Keratinocyte (primary cell): ENCODE data around the gene EIF5B. TPM values are rescaled to one million over a fixed set of nuclear protein-coding genes. Genes with fewer than 3 reads are reported as not detected.

Source experiments
- DNase-seq: peaks from one replicate; pipeline ENCODE4 v3.0.0-alpha.2; 2011; ENCODE audit warnings: low read depth, missing footprints, low spot score
- FAIRE-seq: peaks from 2 replicates; lab custom pipeline; 2011; peaks lifted over from hg19 to GRCh38; lab: Jason Lieb, UNC
- H2AFZ ChIP-seq: 2 replicates; pipeline ENCODE4 v1.6.0; 2012; ENCODE audit warnings: low read length, control low read depth, inconsistent platforms; ENCODE audit not compliant: control insufficient read depth
- H3K27ac ChIP-seq: 2 replicates; pipeline ENCODE4 v1.5.1; 2011; ENCODE audit warnings: low read length; ENCODE audit not compliant: control insufficient read depth, insufficient read depth
- H3K27me3 ChIP-seq: 3 replicates; pipeline ENCODE4 v1.6.0; 2011; ENCODE audit warnings: low read length; ENCODE audit not compliant: control insufficient read depth, insufficient read depth; ENCODE audit errors: extremely low read depth
- H3K36me3 ChIP-seq, 2 experiments: 2 replicates in 1 of 2; 3 replicates in 1 of 2; pipeline ENCODE4 v1.5.1; 2011; ENCODE audit warnings: low read length in 2 of 2, mild to moderate bottlenecking in 1 of 2; ENCODE audit not compliant: control insufficient read depth in 2 of 2, insufficient read depth in 2 of 2; ENCODE audit errors: extremely low read depth in 1 of 2
- H3K4me1 ChIP-seq: 3 replicates; pipeline ENCODE4 v1.5.1; 2011; ENCODE audit warnings: low read length; ENCODE audit not compliant: control insufficient read depth, insufficient read depth; ENCODE audit errors: extremely low read depth
- H3K4me2 ChIP-seq: 3 replicates; pipeline ENCODE4 v1.6.0; 2011; ENCODE audit warnings: low read depth, low read length; ENCODE audit not compliant: control insufficient read depth, insufficient read depth; ENCODE audit errors: extremely low read depth
- H3K4me3 ChIP-seq, 3 experiments: fragments of 200-600 bp in 1 of 3; sonication (generic) in 1 of 3; 2 replicates in 2 of 3; 3 replicates in 1 of 3; pipeline ENCODE4 v1.5.1; 2011 to 2016; ENCODE audit warnings: low read length in 3 of 3, mild to moderate bottlenecking in 3 of 3, control low read depth in 2 of 3, inconsistent platforms in 1 of 3, low read depth in 1 of 3, mixed read lengths in 1 of 3, mixed run types in 1 of 3, moderate library complexity in 1 of 3; ENCODE audit not compliant: control insufficient read depth in 2 of 3, insufficient read depth in 2 of 3; ENCODE audit errors: extremely low read depth in 1 of 3
- H3K79me2 ChIP-seq: 2 replicates; pipeline ENCODE4 v1.6.0; 2012; ENCODE audit warnings: low read length; ENCODE audit not compliant: control insufficient read depth, insufficient read depth
- H3K9ac ChIP-seq: 3 replicates; pipeline ENCODE4 v1.6.0; 2011; ENCODE audit warnings: low read length; ENCODE audit not compliant: control insufficient read depth, insufficient read depth; ENCODE audit errors: extremely low read depth
- H3K9me1 ChIP-seq: 3 replicates; pipeline ENCODE4 v1.6.0; 2011; ENCODE audit warnings: low read length; ENCODE audit not compliant: control insufficient read depth, insufficient read depth; ENCODE audit errors: extremely low read depth
- H3K9me3 ChIP-seq: 2 replicates; pipeline ENCODE4 v1.5.1; 2012; ENCODE audit warnings: low read depth, low read length; ENCODE audit not compliant: control insufficient read depth
- H4K20me1 ChIP-seq: 3 replicates; pipeline ENCODE4 v1.6.0; 2011; ENCODE audit warnings: low read length; ENCODE audit not compliant: control insufficient read depth, insufficient read depth; ENCODE audit errors: extremely low read depth
- EZH2 ChIP-seq: IDR thresholded peaks from one replicate; pipeline ENCODE4 v1.6.1; 2012; ENCODE audit warnings: inconsistent platforms, mild to moderate bottlenecking, low read length, moderate library complexity
- dilution Hi-C: fragments of 300-500 bp; cut with MboI; formaldehyde crosslinking; loops from one replicate; pipeline ENCODE4 v1.7.0; 2020; ENCODE audit warnings: low sequenced_read_pairs; ENCODE audit not compliant: extremely low pct_ligation_motif_present
- polyA plus RNA-seq, 5 experiments: library from polyadenylated mRNA; depleted of rRNA in 3 of 5; stranded (reverse) in 3 of 5; stranded (forward) in 1 of 5; unstranded in 1 of 5; fragments of >200 nt; gene quantifications; 1 replicate in 1 of 5; 2 replicates in 3 of 5; 3 replicates in 1 of 5; pipeline versions ENCODE4 v1.2.1 to v1.2.3, GENCODE V29; 2011 to 2012; ENCODE audit warnings: missing spikeins in 2 of 5, low read depth in 1 of 5, low replicate concordance in 1 of 5
- TF ChIP-seq, protein P1 (sequence below), 3 experiments: IDR thresholded peaks in 1 of 3; conservative IDR thresholded peaks in 1 of 3; optimal IDR thresholded peaks in 1 of 3; 2 replicates in 2 of 3; 3 replicates in 1 of 3; pipeline versions ENCODE3 to v1.5.1; 2011; ENCODE audit warnings: low read length in 3 of 3, mild to moderate bottlenecking in 3 of 3, moderate library complexity in 2 of 3, control low read depth in 1 of 3, inconsistent platforms in 1 of 3; ENCODE audit not compliant: insufficient read depth in 2 of 3; ENCODE audit errors: extremely low read depth in 1 of 3

Gene EIF5B
- polyA plus RNA-seq, 1 donor (not counting 4 experiments of a cell fraction or from before 2014, with no cell fraction given), result 32.6 TPM

DNA sequence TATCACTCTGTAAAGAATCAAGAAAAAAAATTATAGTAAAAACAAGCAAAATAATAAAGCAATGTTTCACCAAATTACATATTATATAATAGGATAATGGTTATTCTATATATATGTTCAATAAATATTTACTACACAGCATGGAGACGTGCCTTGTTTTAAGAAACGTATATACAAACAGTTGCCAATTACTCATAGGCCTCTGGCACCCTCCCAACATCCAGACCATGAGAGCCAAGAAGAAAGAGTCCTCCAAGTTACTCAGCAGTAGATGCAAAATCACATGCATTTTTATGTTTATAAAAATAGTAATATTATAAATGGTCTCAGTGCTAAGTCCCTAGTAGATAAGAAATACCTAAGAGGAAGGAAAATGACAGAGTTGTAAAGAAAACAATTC lies 87.8 kb downstream of the EIF5B start:
- H3K4me2 ChIP-seq, result no peak overlapping the region
- H4K20me1 ChIP-seq, result no peaks in the 10 kb centered on the region
- no peak overlapping the region for H3K9ac ChIP-seq
- FAIRE-seq (no peak), DNase-seq (no peak)
- H3K79me2 ChIP-seq, result peaks cover 10% of the 10 kb centered on the region
- dilution Hi-C loops, result no loop called here
- TF ChIP-seq, protein P1, sequence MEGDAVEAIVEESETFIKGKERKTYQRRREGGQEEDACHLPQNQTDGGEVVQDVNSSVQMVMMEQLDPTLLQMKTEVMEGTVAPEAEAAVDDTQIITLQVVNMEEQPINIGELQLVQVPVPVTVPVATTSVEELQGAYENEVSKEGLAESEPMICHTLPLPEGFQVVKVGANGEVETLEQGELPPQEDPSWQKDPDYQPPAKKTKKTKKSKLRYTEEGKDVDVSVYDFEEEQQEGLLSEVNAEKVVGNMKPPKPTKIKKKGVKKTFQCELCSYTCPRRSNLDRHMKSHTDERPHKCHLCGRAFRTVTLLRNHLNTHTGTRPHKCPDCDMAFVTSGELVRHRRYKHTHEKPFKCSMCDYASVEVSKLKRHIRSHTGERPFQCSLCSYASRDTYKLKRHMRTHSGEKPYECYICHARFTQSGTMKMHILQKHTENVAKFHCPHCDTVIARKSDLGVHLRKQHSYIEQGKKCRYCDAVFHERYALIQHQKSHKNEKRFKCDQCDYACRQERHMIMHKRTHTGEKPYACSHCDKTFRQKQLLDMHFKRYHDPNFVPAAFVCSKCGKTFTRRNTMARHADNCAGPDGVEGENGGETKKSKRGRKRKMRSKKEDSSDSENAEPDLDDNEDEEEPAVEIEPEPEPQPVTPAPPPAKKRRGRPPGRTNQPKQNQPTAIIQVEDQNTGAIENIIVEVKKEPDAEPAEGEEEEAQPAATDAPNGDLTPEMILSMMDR (optimal IDR thresholded peaks at IDR 0.05 in 1 of 3, IDR thresholded peaks at IDR 0.05 in 1 of 3, conservative IDR thresholded peaks at IDR 0.05 in 1 of 3; ENCODE audit: extremely low read depth in 1 of 3, insufficient read depth in 2 of 3, low read length in 3 of 3), result no peak
- no peak for TF ChIP-seq EZH2
- no peaks in the 10 kb centered on the region for H3K27me3 ChIP-seq
- no peaks in the 10 kb centered on the region for H3K4me1 ChIP-seq
- H3K27ac ChIP-seq, result peak overlapping the region; percentile 53
- no peak overlapping the region for H2AFZ ChIP-seq
- no peak overlapping the region for H3K4me3 ChIP-seq
- H3K9me3 ChIP-seq, result no peaks in the 10 kb centered on the region
- no peaks in the 10 kb centered on the region for H3K9me1 ChIP-seq
- peaks cover 17 to 25% of the 10 kb centered on the region in 2 experiments for H3K36me3 ChIP-seq

DNA sequence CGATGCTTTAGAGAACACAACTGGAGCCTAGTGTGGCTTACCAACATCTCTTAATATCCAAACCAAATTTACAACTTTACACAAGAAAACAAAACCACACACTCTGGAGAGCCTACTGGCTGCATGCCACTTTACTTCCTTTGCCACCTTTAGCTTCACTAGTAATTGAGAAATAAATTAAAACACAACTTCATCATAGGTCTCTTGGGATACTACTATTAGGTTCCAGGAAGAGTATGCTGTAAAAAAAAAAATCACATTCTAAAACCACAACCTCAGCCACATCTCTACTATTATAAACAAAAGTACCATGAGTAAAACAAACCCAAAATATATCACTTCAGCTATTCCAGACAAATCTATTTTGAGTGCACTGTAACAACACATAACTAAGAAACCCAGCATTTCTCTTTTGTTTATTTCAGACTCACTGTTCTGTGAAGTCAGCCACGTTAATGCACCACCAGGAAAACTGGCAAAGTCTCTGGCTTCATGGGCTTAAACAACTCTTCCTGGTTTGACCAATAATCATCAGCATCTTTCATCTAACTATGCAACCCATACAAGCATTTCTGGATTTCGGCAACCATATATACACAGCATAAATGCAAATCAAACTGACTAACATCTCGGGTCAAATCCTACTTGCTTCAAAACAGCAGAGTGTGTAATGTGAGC lies 93.6 kb downstream of the EIF5B start:
- no peak for FAIRE-seq
- Histone ChIP-seq H3K27ac (no peak overlapping the region), H3K9ac (no peak overlapping the region), H3K36me3 (peaks cover 12 to 16% of the 10 kb centered on the region in 2 experiments), H3K27me3 (no peaks in the 10 kb centered on the region), H3K9me1 (no peaks in the 10 kb centered on the region), H3K4me3 (no peak overlapping the region), H4K20me1 (no peaks in the 10 kb centered on the region), H2AFZ (no peak overlapping the region), H3K4me1 (no peaks in the 10 kb centered on the region), H3K4me2 (no peak overlapping the region), H3K9me3 (no peaks in the 10 kb centered on the region), H3K79me2 (peaks cover 21% of the 10 kb centered on the region)
- dilution Hi-C loops, result no loop called here
- no peak for DNase-seq
- no peak for TF ChIP-seq EZH2
- TF ChIP-seq, protein P1 (optimal IDR thresholded peaks at IDR 0.05 in 1 of 3, IDR thresholded peaks at IDR 0.05 in 1 of 3, conservative IDR thresholded peaks at IDR 0.05 in 1 of 3; ENCODE audit: extremely low read depth in 1 of 3, insufficient read depth in 2 of 3, low read length in 3 of 3), result no peak
